DOHH2 (cell line): ENCODE results near the gene MICAL3.

Experiments used
- CTCF ChIP-seq: fragments of 200-600 bp; sonication (generic); IDR thresholded peaks from one replicate; pipeline ENCODE4 v1.5.1; 2014; ENCODE audit warnings: antibody characterized with exemption, mild to moderate bottlenecking, low read depth, low read length; ENCODE audit not compliant: poor library complexity, severe bottlenecking
- EZH2phosphoT487 ChIP-seq: fragments of 200-600 bp; sonication (generic); IDR thresholded peaks from 2 replicates; pipeline ENCODE4 v1.6.1; 2017; ENCODE audit warnings: borderline replicate concordance, mild to moderate bottlenecking, antibody characterized with exemption, low read length, moderate library complexity, mixed read lengths

- no peak for TF ChIP-seq CTCF
- TF ChIP-seq EZH2phosphoT487 = no peak
These were observed 231.4 kb downstream of the MICAL3 start for GRCh38 chr22:17792854-17793434.
